HG03066 (cell line): ENCODE results near the gene SND1.
"Not testable (repeated sequence)": the region's sequence is repeated elsewhere in the genome, so short reads cannot be mapped to it uniquely, and the experiment has no call there.

Experiments
- ATAC-seq: cut with Tn5 transposase; IDR thresholded peaks from one replicate; pipeline ENCODE4 v1.9.1; 2021; ENCODE audit warnings: low read depth; ENCODE audit not compliant: unreplicated experiment

The SND1 gene

GRCh38 chr7:127948312-127948711 is 296.3 kb downstream of the SND1 start:
- ATAC-seq: no peak

DNA sequence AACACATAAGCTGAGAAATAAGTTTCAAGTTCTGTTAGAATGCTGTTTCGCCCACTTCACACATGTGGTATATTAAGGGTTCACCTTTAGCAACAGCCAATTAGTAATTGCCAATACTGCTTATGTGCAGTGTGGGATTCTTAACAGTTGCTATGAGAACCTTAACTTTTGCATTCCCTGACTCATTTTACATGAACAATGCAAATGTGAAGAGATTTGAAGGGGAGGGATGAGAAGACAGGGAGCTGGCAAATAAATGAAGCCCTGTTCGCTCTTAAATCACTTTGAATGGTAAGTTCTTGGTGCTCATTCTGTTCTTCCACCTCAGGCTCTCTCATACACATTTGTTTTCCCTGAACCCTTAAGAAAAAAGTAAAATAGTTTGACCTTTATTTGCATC is 296.9 kb downstream of the SND1 start:
- no peak for ATAC-seq

GRCh38 chr7:127949769-127950222 is 297.8 kb downstream of the SND1 start:
- no peak for ATAC-seq

GRCh38 chr7:127950233-127950935 is 298.4 kb downstream of the SND1 start:
- no peak for ATAC-seq

- ATAC-seq: no peak
Observed at GRCh38 chr7:127953423-127954356, 301.7 kb downstream of the SND1 start.

DNA sequence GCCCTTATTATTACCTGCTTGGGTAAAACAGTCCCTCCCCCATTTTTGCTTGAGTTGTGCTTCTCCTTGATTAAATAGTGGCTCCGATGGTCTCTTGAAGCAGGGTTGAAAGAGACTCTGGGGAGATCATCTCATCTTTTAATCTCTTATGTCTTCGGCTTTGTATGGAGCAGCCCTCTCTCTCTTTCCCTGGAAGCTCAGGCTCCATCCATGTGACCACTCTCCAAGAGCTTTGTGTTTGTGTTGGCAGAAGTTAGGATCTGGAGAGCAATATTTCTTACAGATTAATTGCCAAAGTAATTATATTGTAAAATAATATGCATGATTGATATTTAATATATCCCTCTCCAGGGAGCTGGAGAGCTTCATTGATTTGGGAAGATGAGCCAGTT is 302.4 kb downstream of the SND1 start:
- ATAC-seq: no peak

DNA sequence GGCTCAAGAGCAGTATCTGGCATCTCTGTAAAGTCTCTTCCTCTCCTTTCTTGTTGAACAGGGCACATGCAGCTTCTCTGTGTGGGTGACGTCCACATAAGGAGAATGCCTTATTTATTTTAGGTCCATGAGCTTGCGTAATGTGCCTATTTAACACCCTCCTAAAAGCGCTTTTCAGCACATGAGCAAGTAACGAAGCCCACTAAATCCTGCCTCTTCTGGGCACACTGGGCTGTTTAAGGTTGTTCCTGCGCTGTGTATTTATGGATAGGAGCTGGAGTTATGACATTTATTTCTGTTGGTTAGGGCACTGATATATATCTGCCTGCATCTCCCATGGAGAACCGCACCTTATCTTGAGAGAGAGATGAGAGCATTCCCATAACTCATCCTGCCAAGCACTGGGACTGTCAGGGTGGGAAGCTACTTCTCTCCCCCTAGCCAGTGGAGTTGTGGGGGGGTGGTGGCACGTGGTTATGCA is 303.1 kb downstream of the SND1 start:
- no peak for ATAC-seq

DNA sequence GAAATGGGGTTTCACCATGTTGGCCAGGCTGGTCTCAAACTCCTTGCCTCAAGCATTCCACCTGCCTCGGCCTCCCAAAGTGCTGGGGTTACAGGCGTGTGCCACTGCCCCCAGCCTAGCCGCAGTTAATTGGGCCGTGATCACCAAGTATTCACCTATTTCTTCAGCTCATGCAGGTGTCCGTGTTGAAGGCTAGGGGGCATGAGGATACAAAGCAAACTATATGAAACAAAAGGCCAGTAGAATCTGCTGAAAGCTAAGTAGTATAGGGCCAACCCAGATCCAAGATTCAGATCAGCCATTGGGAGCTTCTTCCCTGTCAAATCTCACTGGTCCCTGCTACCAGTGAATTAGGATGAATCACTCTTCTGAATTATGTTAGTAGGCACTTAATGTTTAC is 305.9 kb downstream of the SND1 start:
- no peak for ATAC-seq

DNA sequence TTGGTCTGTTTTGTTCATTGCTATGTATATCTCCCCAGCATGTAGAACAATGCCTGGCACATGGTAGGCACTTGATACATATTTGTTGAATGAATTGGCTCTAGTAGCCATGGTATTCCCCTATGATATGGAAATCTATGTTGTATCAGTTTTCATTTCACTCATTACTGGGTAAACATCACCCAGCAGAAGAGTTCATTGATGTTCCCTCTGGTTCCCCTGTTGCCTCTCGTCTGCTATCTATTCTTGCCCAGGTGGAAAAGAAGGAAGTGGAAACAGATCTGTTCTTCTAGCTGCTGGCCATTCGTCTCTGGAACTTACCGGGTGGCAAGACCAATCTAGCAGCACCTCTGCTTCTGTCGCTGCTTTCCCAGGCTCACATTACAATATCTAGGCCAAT is 307.8 kb downstream of the SND1 start:
- no peak for ATAC-seq

GRCh38 chr7:127961786-127962453 is 309.9 kb downstream of the SND1 start:
- no peak for ATAC-seq

DNA sequence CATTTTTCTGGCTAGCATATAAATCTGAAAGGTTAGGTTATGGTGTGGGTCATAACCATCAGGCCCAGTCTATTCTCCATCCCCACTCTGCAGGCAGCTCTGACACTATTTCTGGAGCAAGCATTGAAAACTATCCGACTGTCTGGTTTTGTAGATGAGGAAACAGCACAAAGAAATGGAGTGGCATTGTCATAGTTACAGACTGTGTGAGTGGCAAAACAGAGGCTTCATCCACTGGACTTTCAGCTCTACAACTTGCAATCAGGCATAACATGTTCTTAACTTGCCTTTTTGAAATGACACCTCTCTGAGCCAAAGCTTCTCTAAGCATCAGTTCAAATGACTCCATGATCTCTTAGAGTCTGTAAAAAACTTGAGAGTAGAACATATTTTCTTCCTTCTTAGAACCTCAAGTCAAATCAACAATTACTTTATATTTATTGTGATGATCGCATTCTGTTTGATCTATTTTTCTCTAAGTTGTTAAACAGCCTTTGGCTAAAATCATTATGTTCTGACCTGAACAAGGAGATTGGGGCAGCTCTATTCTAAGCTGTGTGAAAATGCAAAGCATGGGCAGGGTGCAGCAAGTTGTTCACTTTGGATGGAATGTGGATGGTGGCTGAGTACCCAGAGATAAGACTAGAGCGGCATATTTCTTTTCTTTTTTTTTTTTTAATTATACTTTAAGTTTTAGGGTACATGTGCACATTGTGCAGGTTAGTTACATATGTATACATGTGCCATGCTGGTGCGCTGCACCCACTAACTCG is 310.8 kb downstream of the SND1 start:
- ATAC-seq: no peak

DNA sequence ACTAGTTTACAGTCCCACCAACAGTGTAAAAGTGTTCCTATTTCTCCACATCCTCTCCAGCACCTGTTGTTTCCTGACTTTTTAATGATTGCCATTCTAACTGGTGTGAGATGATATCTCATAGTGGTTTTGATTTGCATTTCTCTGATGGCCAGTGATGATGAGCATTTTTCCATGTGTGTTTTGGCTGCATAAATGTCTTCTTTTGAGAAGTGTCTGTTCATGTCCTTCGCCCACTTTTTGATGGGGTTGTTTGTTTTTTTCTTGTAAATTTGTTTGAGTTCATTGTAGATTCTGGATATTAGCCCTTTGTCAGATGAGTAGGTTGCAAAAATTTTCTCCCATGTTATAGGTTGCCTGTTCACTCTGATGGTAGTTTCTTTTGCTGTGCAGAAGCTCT is 311.9 kb downstream of the SND1 start:
- ATAC-seq: not testable (repeated sequence)

- no peak for ATAC-seq
Observed at GRCh38 chr7:127967281-127967680, 315.3 kb downstream of the SND1 start.

GRCh38 chr7:127968547-127968946 is 316.6 kb downstream of the SND1 start:
- no peak for ATAC-seq

- no peak for ATAC-seq
Observed at GRCh38 chr7:127973832-127974231, 321.8 kb downstream of the SND1 start.

GRCh38 chr7:127974446-127975035 is 322.5 kb downstream of the SND1 start:
- no peak for ATAC-seq

GRCh38 chr7:127976056-127976737 is 324.2 kb downstream of the SND1 start:
- ATAC-seq: no peak

GRCh38 chr7:127976738-127977120 is 324.7 kb downstream of the SND1 start:
- ATAC-seq: no peak

DNA sequence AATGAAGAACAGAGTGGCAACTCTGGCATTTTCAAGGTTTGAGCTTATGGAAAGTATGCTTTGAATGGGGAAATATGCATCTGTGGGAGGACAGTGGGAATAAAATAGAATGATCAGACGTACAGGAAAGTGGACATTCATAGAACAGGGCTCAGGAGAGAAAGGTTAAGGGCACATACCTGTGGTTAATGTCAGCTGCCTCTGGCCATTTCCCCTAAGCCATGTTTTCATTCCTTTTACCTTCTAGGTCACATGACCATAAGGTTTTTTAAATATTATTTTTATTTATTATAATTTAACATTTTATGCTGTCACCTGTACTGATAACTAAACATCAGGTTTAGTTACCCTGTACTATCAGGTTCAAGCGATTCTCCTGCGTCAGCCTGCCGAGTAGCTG is 326.4 kb downstream of the SND1 start:
- no peak for ATAC-seq
